A673 (cell line): Measurements from ENCODE around the gene RERE. TPM values are rescaled to one million over a fixed set of nuclear protein-coding genes. Genes with fewer than 3 reads are reported as not detected.

Source experiments
- BruUV-seq: library from RNA; stranded (reverse); fragments of 400-500 nt; replicated peaks from 2 replicates; lab custom pipeline; 2021; lab: Mats Ljungman, UMichigan
- CTCF ChIA-PET: fragments of 300-600 bp; sonication (Branson Sonifier 250); formaldehyde crosslinking; loops from one replicate; lab custom pipeline; 2022; ENCODE audit warnings: antibody characterized with exemption; lab: Charles Lee
- POLR2A ChIA-PET: fragments of 300-600 bp; sonication (Branson Sonifier 250); formaldehyde crosslinking; loops from one replicate; lab custom pipeline; 2022; ENCODE audit warnings: antibody characterized with exemption; ENCODE audit not compliant: low non-redundant PET; lab: Charles Lee
- DNase-seq: peaks from one replicate; pipeline ENCODE4 v3.0.0-alpha.2; 2015; ENCODE audit warnings: low spot score
- H3K27ac ChIP-seq: fragments of 200-600 bp; sonication (generic); 2 replicates; pipeline ENCODE4 v1.5.1; 2016; ENCODE audit warnings: mixed run types, low read depth, mild to moderate bottlenecking, mixed read lengths, antibody characterized with exemption, low read length; ENCODE audit not compliant: poor library complexity, severe bottlenecking
- H3K27me3 ChIP-seq: fragments of 200-600 bp; sonication (generic); replicated peaks from 2 replicates; pipeline ENCODE4 v1.6.1; 2017; ENCODE audit warnings: mixed run types, low read depth, mild to moderate bottlenecking, mixed read lengths, antibody characterized with exemption, low read length; ENCODE audit not compliant: insufficient read depth, poor library complexity
- H3K36me3 ChIP-seq: fragments of 200-600 bp; sonication (generic); 2 replicates; pipeline ENCODE4 v1.6.1; 2016; ENCODE audit warnings: mixed run types, mild to moderate bottlenecking, mixed read lengths, antibody characterized with exemption, low read length; ENCODE audit not compliant: insufficient read depth, poor library complexity, severe bottlenecking
- H3K4me1 ChIP-seq: fragments of 200-600 bp; sonication (generic); 2 replicates; pipeline ENCODE4 v1.6.1; 2017; ENCODE audit warnings: mixed run types, mild to moderate bottlenecking, mixed read lengths, antibody characterized with exemption, low read length; ENCODE audit not compliant: insufficient read depth, poor library complexity, severe bottlenecking
- H3K4me3 ChIP-seq: fragments of 200-600 bp; sonication (generic); 2 replicates; pipeline ENCODE4 v1.5.1; 2016; ENCODE audit warnings: low read depth, mixed run types, mild to moderate bottlenecking, mixed read lengths, low read length; ENCODE audit not compliant: poor library complexity, severe bottlenecking
- H3K9me3 ChIP-seq: fragments of 200-600 bp; sonication (generic); 2 replicates; pipeline ENCODE4 v1.6.1; 2016; ENCODE audit warnings: mixed run types, low read depth, mild to moderate bottlenecking, mixed read lengths, antibody characterized with exemption, low read length; ENCODE audit not compliant: poor library complexity, severe bottlenecking
- CTCF ChIP-seq: fragments of 300-800, 200-600 bp; sonication (generic); conservative IDR thresholded peaks from 2 replicates; pipeline ENCODE4 v1.5.1; 2017; ENCODE audit warnings: low read depth, mild to moderate bottlenecking, antibody characterized with exemption, low read length, moderate library complexity, mixed read lengths
- EZH2 ChIP-seq: fragments of 200-600 bp; sonication (generic); IDR thresholded peaks from 2 replicates; pipeline ENCODE4 v1.6.1; 2017; ENCODE audit warnings: borderline replicate concordance, low read depth, mild to moderate bottlenecking, mixed read lengths, antibody characterized with exemption, low read length; ENCODE audit not compliant: poor library complexity, severe bottlenecking
- intact Hi-C: fragments of 100-400 bp; cut with micrococcal nuclease; formaldehyde crosslinking; loops from one replicate; pipeline ENCODE4 v1.10.0; 2022; ENCODE audit not compliant: unreplicated experiment
- total RNA-seq: library from RNA; stranded (reverse); gene quantifications from 2 replicates; pipeline ENCODE4 v1.2.3, GENCODE V29; 2021

The RERE gene
- total RNA-seq, 1 experiment from 2014 or later: 188 TPM

- BruUV-seq: no TSS peak
- ChIA-PET POLR2A (no interaction called here), CTCF (no interaction called here)
- no peaks in the 10 kb centered on the region for H3K27me3 ChIP-seq
- H3K9me3 ChIP-seq: no peaks in the 10 kb centered on the region
- peak overlapping the region; percentile 15 for H3K27ac ChIP-seq
- TF ChIP-seq CTCF (no peak), EZH2 (no peak)
- H3K36me3 ChIP-seq: peaks cover 15% of the 10 kb centered on the region
- peak; percentile 67 for DNase-seq
- intact Hi-C loops: no loop called here
- no peak overlapping the region for H3K4me3 ChIP-seq
- peaks cover 82% of the 10 kb centered on the region for H3K4me1 ChIP-seq
These were observed 168.4 kb downstream of the RERE start for GRCh38 chr1:8649027-8649426.

- peaks cover 81% of the 10 kb centered on the region for H3K4me1 ChIP-seq
- ChIA-PET POLR2A (no interaction called here), CTCF (no interaction called here)
- no TSS peak for BruUV-seq
- intact Hi-C loops: no loop called here
- no peak overlapping the region for H3K27ac ChIP-seq
- DNase-seq: no peak
- no peak overlapping the region for H3K4me3 ChIP-seq
- H3K27me3 ChIP-seq: no peaks in the 10 kb centered on the region
- H3K9me3 ChIP-seq: no peaks in the 10 kb centered on the region
- peaks cover 15% of the 10 kb centered on the region for H3K36me3 ChIP-seq
- TF ChIP-seq EZH2: no peak
- no peak for TF ChIP-seq CTCF
These were observed 170.4 kb downstream of the RERE start for GRCh38 chr1:8646996-8647395.

GRCh38 chr1:8646189-8646588 is 171.3 kb downstream of the RERE start:
- TF ChIP-seq CTCF (no peak), EZH2 (no peak)
- no TSS peak for BruUV-seq

More at GRCh38 chr1:8646189-8646588, 171.3 kb downstream of the RERE start:
- Histone ChIP-seq H3K9me3 (no peaks in the 10 kb centered on the region), H3K4me3 (no peak overlapping the region), H3K27me3 (no peaks in the 10 kb centered on the region), H3K36me3 (peaks cover 15% of the 10 kb centered on the region), H3K4me1 (peaks cover 81% of the 10 kb centered on the region), H3K27ac (no peak overlapping the region)
- ChIA-PET POLR2A (no interaction called here), CTCF (no interaction called here)
- intact Hi-C loops: no loop called here
- no peak for DNase-seq
